Inferior parietal cortex (tissue), 1 donor: Measurements from ENCODE around the gene DNASE1L2.
"Not testable (repeated sequence)": the region's sequence is repeated elsewhere in the genome, so short reads cannot be mapped to it uniquely, and the experiment has no call there.

Experiments
- DNase-seq: peaks from one replicate; pipeline ENCODE4 v3.0.0-alpha.2; 2016; ENCODE audit errors: extremely low spot score

The DNASE1L2 gene

DNA sequence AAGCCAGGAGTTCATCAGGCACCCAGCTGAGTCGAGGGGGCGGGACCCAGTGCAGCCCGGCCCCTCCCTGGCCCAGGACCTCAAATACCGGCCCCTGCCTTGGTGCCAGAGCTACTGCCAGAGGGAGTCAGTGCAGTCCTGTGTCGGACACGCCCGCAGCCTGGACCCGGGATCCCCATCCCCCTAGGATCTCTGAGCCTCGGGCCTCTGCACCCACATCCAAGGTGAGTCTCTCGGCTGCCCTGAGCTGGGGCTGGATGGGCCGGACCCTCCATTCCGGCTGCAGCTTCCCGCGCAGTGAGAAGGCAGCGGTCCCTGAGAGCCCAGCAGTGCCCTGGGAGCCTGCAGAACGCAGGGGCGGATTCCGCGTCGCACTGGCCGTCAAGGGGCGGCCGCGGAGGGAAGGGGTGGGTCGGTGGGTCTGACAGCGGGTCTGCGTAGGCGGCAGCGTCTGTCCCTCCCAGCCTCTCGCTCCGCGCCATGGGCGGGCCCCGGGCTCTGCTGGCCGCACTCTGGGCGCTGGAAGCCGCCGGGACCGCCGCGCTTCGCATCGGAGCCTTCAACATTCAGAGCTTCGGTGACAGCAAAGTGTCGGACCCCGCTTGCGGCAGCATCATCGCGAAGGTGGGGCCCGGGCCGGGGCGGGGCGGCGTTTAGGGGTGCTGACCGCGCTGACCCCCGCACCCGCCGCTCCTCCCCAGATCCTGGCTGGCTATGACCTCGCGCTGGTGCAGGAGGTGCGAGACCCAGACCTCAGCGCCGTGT is at the start of gene DNASE1L2:
Gene DNASE1L2, plus strand, starts transcription at position 108 of the 765 bp plus-strand sequence. Its CDS starts 373 bp downstream, at position 481.
- DNase-seq: no peak

DNA sequence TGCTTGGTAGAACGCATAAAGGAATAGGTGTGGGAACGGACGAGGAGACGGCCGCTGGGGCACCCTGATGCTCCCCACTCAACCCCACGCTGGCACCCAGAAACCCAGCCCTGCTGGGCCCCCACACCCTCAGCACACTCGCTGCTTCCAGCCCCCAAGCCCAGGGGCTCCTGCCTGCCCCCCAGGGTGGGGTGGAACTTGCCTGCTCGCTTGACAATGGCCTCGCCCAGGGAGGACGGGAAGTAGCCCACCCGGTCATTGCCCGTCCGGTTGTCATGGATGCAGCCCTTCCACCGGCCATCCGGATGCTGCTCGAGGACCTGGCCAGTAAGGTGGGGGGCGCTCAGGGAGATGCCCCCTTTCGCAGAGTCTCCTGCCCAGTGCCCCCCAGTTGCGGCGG is 49.7 kb upstream of the DNASE1L2 start:
- no peak for DNase-seq

DNA sequence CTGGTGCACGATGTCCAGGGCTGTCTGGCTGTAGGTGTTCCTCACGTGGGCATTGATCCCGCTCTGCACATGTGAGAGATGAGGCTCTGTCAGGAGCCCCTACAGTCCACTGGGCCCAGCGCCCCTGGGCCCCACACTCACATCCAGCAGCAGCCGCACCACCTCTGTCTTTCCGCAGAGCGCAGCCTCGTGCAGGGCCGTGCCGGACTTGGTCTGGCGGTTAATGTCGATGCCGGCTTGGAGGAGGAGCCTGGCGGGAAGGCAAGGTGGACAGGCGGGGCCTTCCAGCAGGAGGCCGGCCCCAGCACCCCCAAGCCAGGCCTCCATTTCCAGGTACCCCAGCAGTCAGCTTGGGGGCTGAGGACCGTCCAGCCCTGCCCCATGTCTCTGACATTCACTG is 49.0 kb upstream of the DNASE1L2 start:
- no peak for DNase-seq

- no peak for DNase-seq
Observed at GRCh38 chr16:2188395-2188794, 47.8 kb upstream of the DNASE1L2 start.

GRCh38 chr16:2189252-2189893 is 46.9 kb upstream of the DNASE1L2 start:
- no peak for DNase-seq

GRCh38 chr16:2190002-2190658 is 46.1 kb upstream of the DNASE1L2 start:
- no peak for DNase-seq

- no peak for DNase-seq
Observed at GRCh38 chr16:2190659-2191445, 45.4 kb upstream of the DNASE1L2 start.

DNA sequence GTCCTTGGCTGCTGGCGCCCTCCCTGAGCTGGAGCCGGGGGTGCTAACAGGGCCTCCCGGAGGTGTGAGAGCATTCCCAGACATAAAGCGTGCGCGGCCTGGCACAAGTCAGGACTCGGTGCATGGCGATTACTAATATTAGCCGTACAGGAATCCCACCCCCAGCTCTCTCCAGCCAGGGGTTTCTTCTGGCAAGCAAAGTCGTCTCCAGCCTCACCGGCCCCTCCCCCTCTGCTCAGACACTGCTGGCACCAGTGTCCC is 44.9 kb upstream of the DNASE1L2 start:
- no peak for DNase-seq

DNA sequence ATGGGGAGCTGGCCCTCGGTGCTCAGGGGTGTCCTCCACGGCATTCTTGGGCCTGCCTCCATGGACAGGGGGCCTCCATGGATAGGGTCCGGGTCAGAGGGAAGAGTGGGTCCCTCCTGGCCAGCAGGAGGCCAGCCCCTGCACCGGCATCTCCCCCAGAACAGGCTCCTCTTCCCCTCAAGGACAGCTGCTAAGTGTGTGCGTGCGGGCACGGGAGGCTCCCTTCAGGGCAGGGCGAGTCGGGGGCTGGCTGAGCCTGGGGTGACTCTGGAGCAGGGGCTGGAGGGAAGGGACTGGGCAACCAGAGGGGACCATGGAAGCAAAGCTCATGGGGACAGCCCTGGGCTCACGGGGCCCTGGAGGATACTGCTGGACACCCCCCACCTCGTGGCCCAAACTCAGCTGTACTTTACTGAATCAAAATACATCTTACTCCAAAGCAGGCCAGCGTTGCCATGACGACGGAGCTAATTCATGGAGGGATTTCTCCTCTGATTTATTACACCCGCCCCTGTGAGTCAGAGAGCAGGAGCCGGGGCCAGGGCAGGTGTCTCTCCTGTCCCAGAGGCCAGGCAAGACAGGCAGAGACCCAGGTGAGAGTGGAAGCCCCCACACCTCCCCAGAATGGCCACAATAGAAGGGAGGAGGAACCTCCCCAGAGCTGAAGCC is 41.9 kb upstream of the DNASE1L2 start:
- no peak for DNase-seq

- DNase-seq: no peak
Observed at GRCh38 chr16:2194852-2195321, 41.4 kb upstream of the DNASE1L2 start.

DNA sequence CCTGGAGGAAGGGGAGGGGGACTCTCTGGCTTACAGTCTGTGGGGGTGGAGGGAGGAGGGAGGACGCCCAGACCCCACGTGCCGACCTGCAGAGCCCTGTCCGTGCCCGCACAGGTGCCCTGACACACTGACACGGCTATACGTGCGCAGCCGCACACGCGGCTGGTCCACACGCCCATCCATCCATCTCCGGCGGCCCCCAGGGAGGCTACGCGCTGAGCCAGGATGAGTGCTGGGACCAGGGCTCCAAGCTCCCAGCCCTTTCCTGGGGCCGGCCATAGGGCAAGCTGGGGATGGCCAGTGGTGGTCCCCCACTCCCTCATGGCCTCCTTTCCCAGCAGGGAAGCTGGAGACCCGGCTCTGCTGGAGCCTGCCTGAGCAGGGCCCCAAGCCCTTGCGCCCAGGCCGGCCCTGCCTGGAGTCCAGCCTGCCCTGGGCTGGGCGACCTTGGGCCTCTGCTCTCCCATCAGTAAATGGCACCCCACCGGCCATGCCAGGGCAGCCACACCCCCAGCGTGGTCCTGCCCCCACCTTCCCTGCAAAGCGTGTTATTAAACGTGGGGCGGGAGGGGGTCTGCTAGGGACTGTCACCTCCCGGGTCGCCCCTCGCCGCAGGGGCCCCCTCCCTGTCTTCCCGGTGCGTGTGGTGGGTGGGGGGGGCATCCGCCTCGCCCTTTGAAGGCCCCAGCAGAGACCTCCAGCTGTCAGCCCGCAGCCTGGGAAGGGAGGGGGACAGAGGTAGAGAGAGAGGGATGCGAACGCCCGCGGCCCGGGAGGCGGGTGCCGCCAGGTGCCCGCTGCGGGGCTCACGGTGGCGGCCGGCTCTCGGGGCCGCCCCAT is 40.7 kb upstream of the DNASE1L2 start:
- DNase-seq: no peak

- DNase-seq: no peak
Observed at GRCh38 chr16:2196162-2196980, 39.9 kb upstream of the DNASE1L2 start, which contains the start of gene CASKIN1. CASKIN1 (minus strand) TSS chr16:2196605; CDS start chr16:2196432, 173 bp downstream.

- DNase-seq: no peak
Observed at GRCh38 chr16:2196981-2197511, 39.2 kb upstream of the DNASE1L2 start.

DNA sequence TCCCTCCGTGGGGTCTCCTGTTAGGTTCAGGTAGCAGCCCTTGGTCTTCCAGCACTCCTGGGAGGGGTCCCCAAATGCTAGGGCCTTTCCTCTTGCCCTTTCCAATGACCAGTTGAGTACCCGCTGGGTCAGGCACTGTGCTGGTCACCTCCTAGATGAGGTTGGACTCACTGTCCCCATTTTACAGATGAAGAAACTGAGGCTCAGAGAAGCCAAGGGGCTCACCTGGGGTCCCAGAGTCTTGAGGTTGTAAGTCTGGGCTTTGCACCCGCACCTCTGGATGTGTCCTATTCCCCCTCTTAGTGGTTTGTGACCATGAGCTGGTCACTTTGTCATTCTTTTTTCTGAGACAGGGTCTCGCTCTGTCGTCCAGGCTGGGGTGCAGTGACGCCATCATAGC is 38.5 kb upstream of the DNASE1L2 start:
- no peak for DNase-seq

GRCh38 chr16:2198283-2198682 is 38.0 kb upstream of the DNASE1L2 start:
- DNase-seq: no peak

DNA sequence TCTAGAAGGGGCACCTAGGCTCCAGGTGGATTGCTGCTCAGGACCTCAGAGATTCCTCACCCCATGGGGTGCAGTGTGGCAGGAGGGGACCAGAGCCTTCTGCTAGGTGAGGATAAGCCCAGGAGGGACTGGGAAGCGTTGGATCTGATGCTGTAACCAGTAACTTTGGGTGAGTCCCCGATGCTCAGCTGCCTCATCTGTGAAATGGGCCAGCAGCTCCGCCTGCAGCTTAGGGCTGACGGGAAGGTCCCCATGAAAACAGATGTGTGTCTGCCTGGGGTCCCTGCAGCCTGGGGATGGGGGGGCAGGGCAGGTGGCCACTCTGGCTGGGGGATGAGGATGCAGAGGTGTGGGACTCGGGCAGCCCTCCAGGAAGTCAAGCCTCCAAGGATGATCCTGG is 37.1 kb upstream of the DNASE1L2 start:
- DNase-seq: no peak

DNA sequence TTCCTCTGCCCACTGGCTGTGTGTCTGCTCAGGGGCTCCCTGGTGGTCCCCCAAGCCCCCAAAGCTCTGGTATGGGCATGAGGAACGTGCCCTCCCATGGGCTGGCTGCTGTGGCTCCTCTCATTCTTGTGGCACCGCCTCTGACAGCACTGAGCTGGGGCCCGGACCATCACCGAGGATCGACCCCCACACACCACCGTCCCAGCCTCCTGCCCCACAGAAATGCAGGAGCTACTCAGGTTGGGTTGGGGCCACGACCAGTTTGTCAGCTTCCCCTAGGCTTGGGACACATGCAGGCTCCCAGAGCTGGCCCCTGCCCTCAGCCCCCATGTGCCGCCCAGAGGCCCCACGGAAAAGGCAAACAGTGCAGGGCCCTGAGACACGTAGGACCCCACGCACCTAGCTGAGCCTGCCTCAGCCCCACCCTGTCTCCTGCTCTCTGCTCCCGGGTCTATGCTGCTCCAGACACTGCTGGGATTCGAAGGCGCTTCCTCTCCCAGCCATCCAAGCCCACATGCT is 36.6 kb upstream of the DNASE1L2 start:
- DNase-seq: no peak

DNA sequence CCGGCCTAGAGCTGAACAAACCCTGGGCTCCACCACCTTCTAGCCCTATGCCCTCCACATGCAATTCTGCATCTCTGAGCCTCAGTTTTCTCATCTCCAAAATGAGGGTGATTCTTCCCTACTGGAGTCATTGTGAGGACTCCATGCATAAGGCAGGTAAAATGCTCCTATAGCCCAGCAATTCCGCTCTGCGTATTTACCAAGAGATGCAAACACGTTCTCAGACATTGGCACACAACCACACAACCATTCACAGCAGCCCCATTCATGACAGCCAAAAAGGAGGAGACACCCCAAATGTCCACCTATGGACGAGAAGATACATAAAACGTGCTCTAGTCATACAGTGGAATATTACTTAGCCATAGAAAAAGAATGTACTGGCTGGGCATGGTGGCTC is 35.9 kb upstream of the DNASE1L2 start:
- DNase-seq: no peak

DNA sequence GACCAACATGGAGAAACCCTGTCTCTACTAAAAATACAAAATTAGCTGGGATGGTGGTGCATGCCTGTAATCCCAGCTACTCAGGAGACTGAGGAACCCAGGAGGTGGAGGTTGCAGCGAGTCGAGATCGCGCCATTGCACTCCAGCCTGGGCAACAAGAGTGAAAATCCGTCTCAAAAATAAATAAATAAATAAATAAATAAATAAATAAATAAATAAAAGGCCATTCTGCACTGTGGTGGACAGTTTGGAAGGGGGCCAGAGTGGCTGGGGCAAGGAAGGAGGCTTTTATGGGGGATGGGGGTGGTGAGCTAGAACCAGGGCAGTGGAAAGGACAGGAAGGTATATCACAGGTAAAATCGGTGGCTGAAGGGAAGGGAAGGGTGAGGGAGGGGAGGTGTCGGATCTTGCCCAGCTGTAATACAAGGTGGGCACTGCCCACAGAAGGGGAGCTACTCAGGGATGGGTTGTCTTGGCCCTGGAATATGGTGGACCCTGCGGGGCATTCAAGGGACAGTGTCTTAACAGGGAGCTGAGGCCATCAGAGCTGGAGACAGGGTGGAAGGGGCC is 33.0 kb upstream of the DNASE1L2 start:
- DNase-seq: not testable (repeated sequence)
